H1 (cell line): Measurements from ENCODE around the gene NBAS. TPM values are rescaled to one million over a fixed set of nuclear protein-coding genes. Genes with fewer than 3 reads are reported as not detected.

Source experiments
- EZH2 ChIP-seq: fragments of 200-600 bp; sonication (generic); IDR thresholded peaks from 2 replicates; pipeline ENCODE4 v1.7.1; 2012; ENCODE audit warnings: low read depth, mild to moderate bottlenecking, moderate library complexity, low read length, inconsistent platforms; ENCODE audit not compliant: severe bottlenecking
- NANOG ChIP-seq: IDR thresholded peaks from 2 replicates; pipeline ENCODE4 v1.6.1; 2011; ENCODE audit warnings: low read length, low read depth, mild to moderate bottlenecking, inconsistent platforms; ENCODE audit not compliant: insufficient read depth, poor library complexity, severe bottlenecking
- POU5F1 ChIP-seq: IDR thresholded peaks from 2 replicates; pipeline ENCODE4 v1.6.1; 2011; ENCODE audit warnings: low read depth, mild to moderate bottlenecking, low read length, moderate library complexity
- RXRA ChIP-seq: IDR thresholded peaks from 2 replicates; pipeline ENCODE4 v1.6.1; 2011; ENCODE audit warnings: low read depth, mild to moderate bottlenecking, low read length, moderate library complexity; ENCODE audit not compliant: insufficient read depth
- SIN3A ChIP-seq, 2 experiments: IDR thresholded peaks in 1 of 2; conservative IDR thresholded peaks in 1 of 2; 2 replicates each; pipeline ENCODE4 v1.6.1; 2011 to 2012; ENCODE audit warnings: low read length in 2 of 2, improper control_type of control experiment in 1 of 2, low read depth in 1 of 2, mild to moderate bottlenecking in 1 of 2
- SRF ChIP-seq: IDR thresholded peaks from 2 replicates; pipeline ENCODE4 v1.6.1; 2011; ENCODE audit warnings: mild to moderate bottlenecking, low read depth, low read length, moderate library complexity
- polyA plus RNA-seq, 7 experiments: library from polyadenylated mRNA; depleted of rRNA in 3 of 7; stranded (reverse) in 5 of 7; unstranded in 2 of 7; fragments of >200 nt in 5 of 7; fragments of 200-250 nt in 2 of 7; gene quantifications; 1 replicate in 5 of 7; 2 replicates in 1 of 7; 4 replicates in 1 of 7; pipeline versions ENCODE4 v1.2.1 to v1.2.3, GENCODE V29; 2011 to 2013; ENCODE audit warnings: missing spikeins in 2 of 7, mixed read lengths in 2 of 7
- total RNA-seq: library from RNA; stranded (reverse); fragmentation: NEBNext Ultra II Directional; extraction: Animal tissue kit (Norgen Biotek cat#: 25700); gene quantifications from 2 replicates; pipeline ENCODE4 v1.2.1, GENCODE V29; 2021

The NBAS gene
- total and polyA plus RNA-seq, 2 of the 8 experiments (the other 6 are each of a cell fraction or from before 2014, with no cell fraction given), result 19.6 to 34.8 TPM

DNA sequence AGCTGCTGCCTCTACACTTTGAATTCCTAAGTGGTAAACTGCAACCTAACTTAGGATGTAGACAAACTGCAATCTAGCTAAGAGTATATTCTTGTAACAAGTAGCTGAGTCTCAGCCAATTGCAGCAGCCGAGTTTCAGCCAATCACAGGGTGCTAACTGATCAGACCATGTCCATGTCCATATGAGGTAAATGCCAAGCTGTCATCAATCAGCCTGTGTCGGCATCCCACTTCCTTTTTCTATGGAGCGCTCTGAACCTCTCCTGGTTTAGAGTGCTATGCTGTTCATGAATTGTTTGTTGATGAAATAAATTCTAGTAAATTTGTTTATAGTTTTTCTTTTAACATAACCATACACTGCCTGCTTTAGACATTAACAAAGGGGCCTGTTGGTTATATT is 408.8 kb downstream of the NBAS start (continued):
- TF ChIP-seq SIN3A (conservative IDR thresholded peaks at IDR 0.05 in 1 of 2, IDR thresholded peaks at IDR 0.05 in 1 of 2; ENCODE audit: low read depth in 1 of 2, low read length in 2 of 2) (no peak), POU5F1 (no peak), EZH2 (no peak), SRF (no peak), RXRA (no peak), NANOG (no peak)
- TF ChIP-seq, all 59 proteins: peak for 0
